Measurements from ENCODE around the gene EPS8L3. TPM values are rescaled to one million over a fixed set of nuclear protein-coding genes. Genes with fewer than 3 reads are reported as not detected.
"Not testable (repeated sequence)": the region's sequence is repeated elsewhere in the genome, so short reads cannot be mapped to it uniquely, and the experiment has no call there.

Gene EPS8L3
- total RNA-seq, 1 donor from 2014 or later: not detected

DNA sequence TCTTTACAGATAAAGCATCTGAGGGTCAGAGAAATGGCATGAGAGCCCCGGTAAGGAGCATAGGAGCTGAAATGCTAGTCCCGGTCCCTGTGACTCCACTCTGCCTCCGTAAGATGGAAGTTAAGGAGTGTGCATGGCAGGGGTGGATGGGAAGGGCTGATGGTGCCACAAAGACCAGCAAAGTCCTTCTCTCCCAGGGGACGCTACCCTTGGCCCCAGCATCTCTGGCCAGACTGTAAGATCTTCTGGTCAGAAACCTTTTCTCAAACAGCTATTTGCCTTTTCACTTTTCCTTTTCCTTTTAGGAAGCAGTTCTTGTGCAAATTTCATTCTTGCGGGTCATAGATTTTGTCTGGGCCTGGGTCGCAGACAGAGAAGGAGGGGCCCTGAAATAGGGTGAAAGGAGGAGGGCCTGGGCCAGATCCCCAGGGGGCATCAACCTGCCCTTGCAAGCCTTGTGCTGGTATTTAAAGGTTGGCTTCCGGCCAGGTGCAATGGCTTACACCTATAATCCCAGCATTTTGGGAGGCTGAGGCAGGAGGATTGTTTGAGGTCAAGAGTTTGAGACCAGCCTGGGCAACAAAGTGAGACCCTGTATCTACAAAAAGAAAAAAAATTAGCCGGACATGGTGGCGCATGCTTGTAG lies 14.4 kb upstream of the EPS8L3 start:
- no peak for ATAC-seq

GRCh38 chr1:109777436-109777835 lies 13.7 kb upstream of the EPS8L3 start:
- no peak for ATAC-seq

DNA sequence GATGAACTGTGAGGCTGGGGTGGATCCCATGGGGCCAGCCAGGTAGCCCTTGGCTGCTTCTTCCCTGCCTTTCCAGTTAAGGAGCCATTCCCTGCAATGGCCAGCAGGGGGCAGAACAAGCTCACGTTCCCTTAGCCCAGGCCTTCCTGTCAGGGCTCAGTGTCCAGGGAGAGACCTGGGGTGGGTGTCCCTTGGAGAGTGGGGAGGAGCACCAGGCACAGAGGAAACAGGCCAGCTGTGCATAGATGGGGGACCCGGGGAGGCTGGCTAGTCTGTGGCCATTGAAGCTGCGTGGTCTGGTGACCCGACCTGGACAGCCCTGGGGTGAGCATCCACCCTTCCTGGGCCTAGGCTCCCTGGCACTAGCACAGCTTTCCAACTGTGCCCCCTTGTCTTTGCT lies 13.2 kb upstream of the EPS8L3 start:
- peak; percentile 85 for ATAC-seq

DNA sequence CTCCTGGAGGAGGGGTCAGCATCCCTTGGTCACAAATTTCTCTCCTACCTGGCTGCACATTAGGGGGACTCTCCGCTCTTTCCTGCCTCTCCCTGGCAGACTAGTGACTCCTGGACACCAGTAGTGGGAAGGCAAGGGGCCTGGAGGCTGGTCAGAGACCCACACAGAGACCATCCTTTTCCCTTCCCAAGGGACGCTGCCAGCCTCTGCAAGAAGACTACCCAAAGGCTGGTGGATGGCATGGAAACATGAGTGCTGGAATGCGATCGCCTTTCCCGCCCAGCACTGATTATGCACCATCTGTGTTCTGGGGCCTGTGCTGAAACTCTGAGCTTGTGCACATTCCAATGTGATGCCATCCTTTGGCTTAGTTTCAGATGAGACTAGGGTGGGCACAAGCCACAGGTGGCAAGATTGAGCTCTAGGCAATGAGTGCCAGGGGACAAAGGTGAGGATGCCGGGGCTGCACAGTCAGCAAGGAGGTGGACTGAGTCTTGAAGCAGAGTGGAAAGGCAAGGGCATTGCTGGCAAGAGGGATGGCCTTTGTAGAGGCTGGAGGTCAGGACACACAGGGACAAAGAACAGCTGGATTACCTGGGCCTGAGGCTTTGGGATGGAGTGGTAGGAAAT lies 12.6 kb upstream of the EPS8L3 start:
- ATAC-seq: no peak

DNA sequence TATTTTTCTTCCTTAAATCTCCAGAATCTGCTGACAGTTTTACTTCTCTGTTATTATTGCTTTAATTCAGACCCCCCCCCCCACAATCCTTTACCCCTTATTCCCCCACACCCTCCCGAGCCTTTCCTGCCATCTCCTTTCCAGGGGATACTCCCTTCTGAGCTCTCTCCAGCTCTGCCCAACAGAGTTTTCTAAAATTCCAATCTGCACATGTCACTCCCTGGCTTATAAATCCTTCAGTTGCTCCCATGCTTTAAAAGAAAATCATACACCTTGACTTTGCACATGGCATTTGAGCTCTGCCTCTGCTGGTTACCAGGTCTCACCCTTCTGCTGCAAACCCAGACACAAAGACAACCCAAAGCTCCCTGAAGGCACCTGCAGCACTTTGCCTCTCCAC lies 11.7 kb upstream of the EPS8L3 start:
- no peak for ATAC-seq

DNA sequence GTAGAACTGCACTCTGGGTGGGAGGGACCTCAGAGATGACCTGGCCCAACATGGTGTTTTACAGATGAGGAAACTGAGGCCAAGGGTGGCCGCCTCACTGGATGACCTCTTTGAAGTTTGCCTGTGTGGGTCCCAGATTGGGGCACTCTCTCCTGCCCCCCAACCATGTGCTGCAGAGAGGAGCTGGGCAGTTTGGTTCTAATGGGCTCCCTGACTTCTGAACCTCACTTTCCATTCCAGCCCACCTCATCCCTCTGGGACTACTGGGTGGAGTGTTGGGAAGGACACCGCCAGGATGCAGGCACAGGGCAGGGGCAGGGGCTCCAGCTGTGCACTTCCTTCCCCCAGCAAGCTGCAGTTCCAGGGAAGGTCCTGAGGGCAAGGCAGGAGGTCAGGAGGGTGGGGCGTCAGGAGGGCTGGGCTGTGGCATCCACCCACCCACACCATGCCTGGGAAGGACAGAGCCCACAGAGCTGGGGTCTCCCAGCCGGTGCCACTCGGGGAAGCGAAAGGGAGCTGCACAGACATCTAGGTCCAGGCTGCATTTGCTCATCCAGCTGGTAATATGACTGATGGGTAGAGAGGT lies 10.3 kb upstream of the EPS8L3 start:
- no peak for ATAC-seq

GRCh38 chr1:109773203-109773899 lies 9.6 kb upstream of the EPS8L3 start:
- ATAC-seq: peak; percentile 86

GRCh38 chr1:109772658-109773202 lies 9.0 kb upstream of the EPS8L3 start:
- no peak for ATAC-seq

- ATAC-seq: no peak
Observed at GRCh38 chr1:109771712-109772657, 8.3 kb upstream of the EPS8L3 start.

- ATAC-seq: no peak
Observed at GRCh38 chr1:109770331-109771095, 6.8 kb upstream of the EPS8L3 start.

DNA sequence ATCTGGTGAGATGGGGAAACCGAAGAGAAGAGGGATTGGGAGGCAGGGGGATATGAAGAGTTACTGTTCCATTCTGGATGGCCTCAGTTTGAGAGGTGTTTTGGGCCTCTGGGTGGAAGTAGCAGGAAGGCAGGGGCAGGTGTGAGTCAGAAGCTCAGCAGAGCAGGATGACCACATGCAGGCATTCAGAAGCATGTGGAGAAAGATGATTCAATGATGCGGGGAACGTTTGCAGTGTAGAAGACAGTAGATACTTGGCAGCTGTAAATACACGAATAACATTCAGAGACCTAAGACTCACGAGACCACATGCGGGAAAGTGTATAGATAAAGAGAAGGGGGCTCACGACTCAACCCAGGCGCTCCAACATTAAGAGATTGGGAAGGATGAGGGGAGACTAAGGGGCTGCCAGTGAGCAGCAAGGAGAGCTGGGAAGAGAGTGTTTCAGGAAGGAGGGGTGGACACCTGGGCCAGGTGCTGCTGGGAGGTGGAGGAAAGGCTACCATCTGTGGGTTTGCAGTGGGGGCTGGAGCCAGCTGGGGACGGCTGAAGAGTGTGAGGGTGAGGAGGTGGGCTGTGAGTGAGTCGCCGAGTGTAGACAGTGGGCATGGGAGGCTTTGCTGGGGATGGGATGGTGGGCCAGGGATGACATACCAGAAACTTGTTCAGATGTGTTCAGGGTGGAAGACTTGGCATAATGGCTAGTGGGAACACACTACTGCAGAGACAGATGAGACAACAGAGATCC lies 5.8 kb upstream of the EPS8L3 start:
- ATAC-seq: no peak

DNA sequence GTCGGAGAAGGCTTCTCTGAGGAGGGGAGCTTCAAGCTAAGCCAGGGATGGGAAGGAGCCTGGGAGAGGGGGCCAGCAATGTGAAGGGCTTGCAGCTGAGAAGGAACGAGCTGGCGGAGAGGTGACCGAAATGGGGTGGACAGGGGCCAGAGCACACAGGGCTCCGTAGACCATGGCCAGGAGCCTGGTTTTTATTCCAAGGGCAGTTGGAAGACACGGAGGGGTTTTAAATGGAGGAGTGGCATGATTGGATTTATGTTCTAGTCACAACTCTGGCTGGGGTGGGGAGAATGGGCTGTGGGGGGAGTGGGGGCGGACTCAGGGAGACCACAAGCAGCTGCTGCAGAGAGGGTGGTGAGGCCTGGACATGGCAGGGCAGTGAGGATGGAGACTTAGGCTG lies 5.1 kb upstream of the EPS8L3 start:
- no peak for ATAC-seq

DNA sequence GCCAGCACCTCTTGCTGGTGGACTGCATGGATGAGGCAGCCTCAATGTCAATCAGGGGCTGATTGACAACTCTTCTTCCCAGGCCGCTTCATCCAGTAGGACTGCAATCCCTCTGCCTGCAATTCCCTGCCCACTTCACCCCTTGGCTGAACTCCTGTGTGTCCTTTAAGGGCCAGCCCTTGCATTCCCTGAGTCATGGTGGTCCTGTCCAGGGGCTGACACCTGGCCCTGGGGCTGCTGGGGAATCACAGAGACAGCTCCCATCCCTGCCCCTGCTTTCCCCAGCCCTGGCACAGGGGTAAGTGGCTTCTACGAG lies 4.6 kb upstream of the EPS8L3 start:
- ATAC-seq: no peak

GRCh38 chr1:109767637-109768334 lies 4.1 kb upstream of the EPS8L3 start:
- ATAC-seq: no peak

DNA sequence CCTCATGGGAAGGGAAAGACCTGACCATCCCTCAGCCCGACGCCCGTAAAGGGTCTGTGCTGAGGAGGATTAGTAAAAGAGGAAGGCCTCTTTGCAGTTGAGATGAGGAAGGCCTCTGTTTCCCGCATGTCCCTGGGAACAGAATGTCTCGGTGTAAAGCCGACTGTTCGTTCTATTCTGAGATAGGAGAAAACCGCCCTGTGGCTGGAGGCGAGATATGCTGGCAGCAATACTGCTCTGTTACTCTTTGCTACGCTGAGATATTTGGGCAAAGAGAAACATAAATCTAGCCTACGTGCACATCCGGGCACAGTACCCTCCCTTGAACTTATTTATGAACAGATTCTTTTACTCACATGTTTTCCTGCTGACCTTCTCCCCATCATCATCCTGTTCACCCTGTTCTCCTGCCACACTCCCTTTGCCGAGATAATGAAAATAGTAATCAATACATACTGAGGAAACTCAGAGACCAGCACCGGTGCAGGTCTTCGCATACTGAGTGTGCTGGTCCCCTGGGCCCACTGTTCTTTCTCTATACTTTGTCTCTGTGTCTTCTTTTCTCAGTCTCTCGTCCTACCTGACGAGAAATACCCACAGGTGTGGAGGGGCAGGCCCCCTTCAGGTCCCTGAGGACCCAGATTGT lies 3.4 kb upstream of the EPS8L3 start:
- not testable (repeated sequence) for ATAC-seq

GRCh38 chr1:109765896-109766615 lies 2.3 kb upstream of the EPS8L3 start:
- ATAC-seq: no peak

DNA sequence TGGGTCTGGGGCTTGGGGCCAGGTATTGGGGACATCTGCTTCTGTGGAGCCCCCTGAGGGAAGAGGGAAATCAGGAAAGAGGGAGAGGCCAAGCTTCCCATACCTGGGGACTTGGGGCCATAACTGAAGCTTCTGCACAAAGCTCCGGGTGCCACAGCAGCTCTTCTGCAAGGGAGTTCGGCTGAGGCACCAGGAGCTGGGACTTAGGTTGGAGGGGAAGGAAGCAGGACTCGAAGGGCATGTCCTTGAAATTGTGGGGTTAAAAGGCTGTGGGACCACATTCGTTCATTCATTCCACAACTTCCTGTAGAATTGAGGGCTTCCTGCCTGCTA lies 1.7 kb upstream of the EPS8L3 start:
- ATAC-seq: no peak

DNA sequence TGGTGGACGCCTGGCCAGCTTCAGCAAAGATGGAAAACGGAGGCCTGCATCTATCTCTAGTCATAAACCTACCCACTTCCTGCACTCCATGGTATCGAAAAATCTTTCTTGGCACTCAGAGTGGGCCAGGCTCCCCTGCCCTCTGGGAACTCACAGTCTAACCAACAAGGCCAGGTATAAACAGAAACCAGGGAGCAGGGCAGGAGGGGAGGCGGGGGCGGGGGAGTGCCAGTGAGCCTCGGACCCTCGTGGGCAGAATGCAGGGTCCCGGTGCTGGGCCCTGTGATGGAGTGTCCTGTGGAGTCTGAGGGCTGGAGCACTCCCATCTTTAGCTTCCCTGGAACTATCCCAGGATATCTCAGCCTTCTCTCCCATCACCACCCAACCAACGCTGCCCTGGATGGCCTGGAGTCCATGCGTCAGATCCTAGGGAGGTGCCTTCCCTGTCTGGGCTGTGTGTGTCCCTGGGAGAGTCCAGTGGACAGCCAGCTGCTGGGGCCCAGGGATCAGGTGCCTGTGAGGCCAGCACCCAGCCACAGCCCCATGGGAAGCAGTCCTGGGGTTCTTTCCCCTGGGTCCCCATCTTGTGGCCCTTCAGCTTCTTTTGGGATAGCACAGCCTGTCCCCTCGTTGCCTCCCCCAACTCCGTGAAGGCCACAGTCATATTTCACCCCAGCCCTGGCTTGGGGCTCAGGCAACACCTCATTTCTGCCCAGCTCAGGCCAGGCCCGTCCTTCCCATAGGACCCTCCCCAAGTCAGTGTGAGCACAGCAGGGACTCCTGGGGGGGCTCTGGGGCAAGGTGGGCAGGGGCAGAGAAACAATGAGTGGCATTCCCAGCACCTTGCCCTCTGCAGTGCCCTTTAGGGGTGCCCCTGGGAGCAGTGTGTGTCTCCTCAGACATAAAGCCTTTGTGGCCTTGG lies 1.1 kb upstream of the EPS8L3 start:
- ATAC-seq: no peak

Measured in esophagus mucosa (tissue), 1 donor.